GM20000 (cell line): ENCODE data around the gene NCOA4.
"Not testable (repeated sequence)": the region's sequence is repeated elsewhere in the genome, so short reads cannot be mapped to it uniquely, and the experiment has no call there.

Source experiments
- DNase-seq: peaks from one replicate; pipeline ENCODE4 v3.0.0; 2012; ENCODE audit warnings: low spot score
- CTCF ChIP-seq: IDR thresholded peaks from 2 replicates; pipeline ENCODE4 v1.5.1; 2012; ENCODE audit warnings: mild to moderate bottlenecking, control low read depth; ENCODE audit errors: extremely low read depth, missing control alignments

NCOA4 gene

GRCh38 chr10:45997557-45997956 is 32.9 kb downstream of the NCOA4 start:
- no peak for DNase-seq
- no peak for TF ChIP-seq CTCF

- DNase-seq: not testable (repeated sequence)
Observed at GRCh38 chr10:45985590-45985989, 44.8 kb downstream of the NCOA4 start.

GRCh38 chr10:45984473-45984872 is 46.0 kb downstream of the NCOA4 start:
- DNase-seq: not testable (repeated sequence)

DNA sequence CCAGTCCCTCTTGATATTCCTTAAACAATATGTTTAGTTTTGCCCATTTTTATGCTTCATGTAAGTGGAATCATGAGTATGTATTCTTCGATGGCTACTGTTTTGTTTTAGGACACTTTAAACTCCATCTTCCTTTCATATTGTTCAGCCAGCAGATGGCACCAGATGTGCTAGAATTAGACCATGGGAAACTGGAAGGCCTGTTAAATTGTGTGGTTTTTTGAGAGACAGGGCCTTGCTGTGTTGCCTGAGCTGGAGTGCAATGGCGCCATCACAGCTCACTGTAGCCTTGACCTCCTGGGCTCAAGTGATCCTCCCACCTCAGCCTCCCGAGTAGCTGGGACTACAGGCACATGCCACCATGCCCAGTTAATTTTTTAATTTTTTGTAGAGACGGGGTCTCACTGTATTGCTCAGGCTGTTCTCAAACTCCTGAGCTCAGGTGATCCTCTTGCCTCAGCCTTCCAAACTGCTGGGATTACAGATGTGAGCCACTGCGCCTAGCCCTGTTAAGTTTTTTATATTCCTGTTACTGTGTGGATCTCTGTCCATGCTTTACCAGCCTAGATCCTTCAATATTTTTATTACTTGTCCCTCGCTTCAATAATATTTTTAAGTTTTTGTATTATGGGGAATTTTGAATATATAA is 46.8 kb downstream of the NCOA4 start:
- DNase-seq: not testable (repeated sequence)

GRCh38 chr10:45981367-45981766 is 49.1 kb downstream of the NCOA4 start:
- DNase-seq: not testable (repeated sequence)

- DNase-seq: not testable (repeated sequence)
Observed at GRCh38 chr10:45978554-45978953, 51.9 kb downstream of the NCOA4 start.

- not testable (repeated sequence) for DNase-seq
Observed at GRCh38 chr10:45974041-45974440, 56.4 kb downstream of the NCOA4 start.

DNA sequence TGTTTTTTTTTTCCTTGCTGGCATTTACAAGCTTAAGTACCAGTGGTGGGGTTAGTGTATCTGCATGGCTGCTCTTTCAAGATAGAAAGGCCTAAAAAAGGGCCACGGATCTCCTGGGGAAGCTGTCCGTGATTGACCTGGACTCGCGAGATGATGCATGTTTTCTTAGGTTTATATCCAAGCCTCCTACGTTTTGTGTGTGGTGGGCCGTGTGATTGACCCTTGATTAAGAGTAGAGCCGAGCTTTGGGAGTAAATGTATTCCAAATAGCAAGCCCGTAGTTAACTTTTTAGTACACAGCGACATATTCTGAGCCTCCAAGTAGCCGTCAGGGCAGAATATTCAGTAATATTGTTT is 57.6 kb downstream of the NCOA4 start:
- not testable (repeated sequence) for DNase-seq

GRCh38 chr10:45972106-45972812 is 58.2 kb downstream of the NCOA4 start, which contains the start of gene TIMM23:
TIMM23 (plus strand) TSS chr10:45972489; CDS start chr10:45972625, 136 bp downstream.
- DNase-seq: peak; percentile 46

DNA sequence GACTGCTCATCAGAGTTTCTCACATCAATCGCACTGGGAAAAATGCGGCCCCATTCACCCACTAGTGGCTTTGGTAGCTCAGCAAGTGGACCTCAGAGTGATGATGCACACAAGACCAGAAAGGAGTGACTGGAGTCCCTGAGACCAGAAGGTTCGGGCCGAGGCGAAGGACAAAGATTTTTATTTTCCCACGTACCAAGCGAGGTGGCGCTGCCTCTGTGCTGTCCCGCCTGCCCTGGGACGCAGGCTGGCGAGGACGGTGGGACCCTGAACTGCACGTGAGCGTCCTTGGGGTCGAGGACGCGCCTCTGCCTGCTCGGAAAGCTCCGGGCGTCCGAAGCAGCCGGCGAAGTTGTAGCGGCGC is 58.7 kb downstream of the NCOA4 start:
- DNase-seq: peak; percentile 1

DNA sequence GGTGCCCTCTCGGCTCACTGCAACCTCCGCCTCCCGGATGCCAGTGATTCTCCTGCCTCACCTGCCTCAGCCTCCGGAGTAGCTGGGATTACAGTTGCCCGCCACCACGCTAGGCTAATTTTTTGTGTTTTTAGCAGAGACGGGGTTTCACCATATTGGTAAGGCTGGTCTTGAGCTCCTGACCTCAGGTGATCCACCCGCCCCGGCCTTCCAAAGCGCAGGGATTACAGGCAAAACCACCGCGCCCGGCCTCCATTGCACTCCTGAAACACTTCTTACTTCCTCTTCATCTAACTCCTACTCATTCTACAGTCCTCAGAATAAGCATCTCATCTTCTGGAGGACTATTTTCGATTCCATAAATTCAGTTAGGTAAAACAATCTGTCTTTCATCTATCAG is 59.4 kb downstream of the NCOA4 start:
- not testable (repeated sequence) for DNase-seq

DNA sequence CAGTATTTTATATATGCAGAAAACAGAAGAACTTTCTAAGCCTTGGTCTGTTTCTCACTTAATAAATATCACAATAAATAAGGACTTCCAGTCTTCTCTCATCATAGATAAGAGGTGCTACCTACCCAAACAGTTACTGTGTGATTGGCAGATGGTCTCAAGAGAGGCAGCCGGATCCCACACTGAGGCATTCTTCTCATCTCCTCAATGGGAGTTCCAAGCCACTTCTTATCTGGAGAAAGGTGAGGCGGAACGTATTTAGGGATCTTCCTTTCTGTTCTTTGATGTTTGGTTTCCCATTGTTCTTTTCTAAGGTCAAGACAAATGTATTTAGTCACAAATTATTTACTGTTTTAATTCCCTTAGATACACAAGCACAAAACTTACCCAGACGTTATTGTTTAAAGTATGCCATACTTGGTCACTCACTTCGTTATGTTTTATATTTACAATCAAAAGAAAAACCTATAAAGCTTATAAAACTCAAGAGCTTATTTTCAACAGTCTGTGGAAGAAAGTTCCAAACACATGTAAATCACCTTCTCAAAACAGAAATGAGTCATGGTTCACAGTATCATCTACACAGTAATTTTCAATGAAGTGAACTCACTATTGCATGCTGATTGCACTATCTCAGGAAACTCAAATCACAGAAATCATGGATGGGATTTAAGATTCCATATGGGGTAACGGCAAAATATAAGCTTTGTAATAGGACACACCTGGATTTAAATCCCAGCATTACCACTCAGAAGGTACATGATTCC is 67.6 kb downstream of the NCOA4 start:
- not testable (repeated sequence) for DNase-seq

DNA sequence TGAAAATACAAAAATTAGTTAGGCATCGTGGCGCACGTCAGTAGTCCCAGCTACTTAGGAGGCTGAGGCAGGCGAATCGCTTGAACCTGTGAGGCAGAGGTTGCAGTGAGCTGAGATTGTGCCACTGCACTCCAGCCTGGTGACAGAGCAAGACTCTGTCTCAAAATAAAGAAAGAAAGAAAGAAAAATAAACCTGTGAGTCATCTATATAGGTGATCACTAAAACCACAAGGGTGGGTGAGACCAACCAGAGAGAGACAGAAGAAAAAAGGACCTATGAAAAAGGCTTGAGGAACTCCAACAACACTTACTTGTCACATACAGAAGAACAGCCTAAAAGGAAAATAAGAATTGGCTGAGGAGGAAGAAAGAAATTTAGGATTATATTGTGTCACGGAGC is 72.5 kb downstream of the NCOA4 start:
- DNase-seq: not testable (repeated sequence)

DNA sequence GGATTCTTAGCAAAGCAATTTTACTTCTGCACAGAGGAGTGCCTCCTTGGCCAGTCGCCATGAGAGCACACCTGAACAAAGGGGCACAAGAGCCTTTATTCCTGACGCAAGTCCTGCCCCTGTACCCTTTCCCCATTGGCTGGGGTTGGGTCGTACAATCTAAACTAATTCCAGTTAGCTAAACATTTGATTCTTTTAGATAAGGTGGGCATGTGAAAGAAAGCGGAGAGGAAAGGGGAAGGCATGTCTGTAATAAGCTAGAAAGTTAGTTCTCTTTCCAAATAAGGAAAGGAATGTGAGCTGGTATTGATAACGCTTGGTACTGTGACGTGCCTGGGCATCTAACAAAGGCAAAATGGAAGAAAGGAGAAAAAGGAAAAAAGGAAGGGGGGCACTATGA is 73.8 kb downstream of the NCOA4 start:
- not testable (repeated sequence) for DNase-seq
